Measurements from ENCODE around the gene TNS1. TPM values are rescaled to one million over a fixed set of nuclear protein-coding genes. Genes with fewer than 3 reads are reported as not detected.

Gene TNS1
- total RNA-seq, 3 donors from 2014 or later (not counting 1 experiment from before 2014, with no cell fraction given): 1.1 to 3.0 (median 2.1) TPM

GRCh38 chr2:217880287-217880889, 122.4 kb downstream of the TNS1 start:
- TF ChIP-seq CTCF (IDR thresholded peaks at IDR 0.05): no peak
- H3K4me3 Mint-ChIP-seq: no peak overlapping the region
- intact Hi-C loops (cut with micrococcal nuclease): no loop called here
- Histone ChIP-seq H3K4me3 (ENCODE audit: low read length) (no peak overlapping the region), H3K4me1 (ENCODE audit: control insufficient read depth, insufficient read depth, low read length) (no peaks in the 10 kb centered on the region), H3K27ac (ENCODE audit: low read length) (no peak overlapping the region), H3K36me3 (ENCODE audit: control insufficient read depth, insufficient read depth, low read length) (no peaks in the 10 kb centered on the region), H3K27me3 (ENCODE audit: control insufficient read depth, insufficient read depth, low read length) (no peaks in the 10 kb centered on the region), H3K9me3 (ENCODE audit: control insufficient read depth, insufficient read depth, low read length) (no peaks in the 10 kb centered on the region)
- H3K36me3 Mint-ChIP-seq: no peaks in the 10 kb centered on the region
- no peaks in the 10 kb centered on the region for H3K9me3 Mint-ChIP-seq
- peaks cover 10 to 11% of the 10 kb centered on the region in 2 donors for H3K27me3 Mint-ChIP-seq (ENCODE audit: low read depth in 2 of 2)
- ATAC-seq (no peak), DNase-seq (no peak)
- WGBS (ENCODE audit: insufficient coverage): 98% methylated on average over 5 of the region's 5 CpGs
- H3K27ac Mint-ChIP-seq: no peak overlapping the region
- H3K4me1 Mint-ChIP-seq: no peaks in the 10 kb centered on the region

GRCh38 chr2:217878915-217879590, 123.7 kb downstream of the TNS1 start:
- ATAC-seq: no peak
- H3K36me3 ChIP-seq (ENCODE audit: control insufficient read depth, insufficient read depth, low read length): no peaks in the 10 kb centered on the region

GRCh38 chr2:217877866-217878265, 124.9 kb downstream of the TNS1 start:
- no peak for DNase-seq
- Histone ChIP-seq H3K27me3 (ENCODE audit: control insufficient read depth, insufficient read depth, low read length) (no peaks in the 10 kb centered on the region), H3K4me1 (ENCODE audit: control insufficient read depth, insufficient read depth, low read length) (no peaks in the 10 kb centered on the region), H3K4me3 (ENCODE audit: low read length) (no peak overlapping the region), H3K36me3 (ENCODE audit: control insufficient read depth, insufficient read depth, low read length) (no peaks in the 10 kb centered on the region), H3K27ac (ENCODE audit: low read length) (no peak overlapping the region), H3K9me3 (ENCODE audit: control insufficient read depth, insufficient read depth, low read length) (no peaks in the 10 kb centered on the region)
- no peaks in the 10 kb centered on the region for H3K9me3 Mint-ChIP-seq
- WGBS (ENCODE audit: insufficient coverage): 89% methylated on average over 8 of the region's 8 CpGs
- ATAC-seq: no peak
- no peaks in the 10 kb centered on the region for H3K4me1 Mint-ChIP-seq
- H3K4me3 Mint-ChIP-seq: no peak overlapping the region
- TF ChIP-seq CTCF (IDR thresholded peaks at IDR 0.05): no peak
- H3K27ac Mint-ChIP-seq: no peak overlapping the region
- intact Hi-C loops (cut with micrococcal nuclease): no loop called here
- H3K36me3 Mint-ChIP-seq: no peaks in the 10 kb centered on the region
- H3K27me3 Mint-ChIP-seq (ENCODE audit: low read depth in 2 of 2): no peaks in the 10 kb centered on the region

More at GRCh38 chr2:217878915-217879590, 123.7 kb downstream of the TNS1 start:
- WGBS (ENCODE audit: insufficient coverage): 86% methylated on average over 15 of the region's 15 CpGs
- Histone ChIP-seq H3K27me3 (ENCODE audit: control insufficient read depth, insufficient read depth, low read length) (no peaks in the 10 kb centered on the region), H3K27ac (ENCODE audit: low read length) (no peak overlapping the region), H3K4me1 (ENCODE audit: control insufficient read depth, insufficient read depth, low read length) (no peaks in the 10 kb centered on the region), H3K9me3 (ENCODE audit: control insufficient read depth, insufficient read depth, low read length) (no peaks in the 10 kb centered on the region), H3K4me3 (ENCODE audit: low read length) (no peak overlapping the region)
- H3K36me3 Mint-ChIP-seq: no peaks in the 10 kb centered on the region
- no peaks in the 10 kb centered on the region for H3K9me3 Mint-ChIP-seq
- TF ChIP-seq CTCF (IDR thresholded peaks at IDR 0.05): no peak
- no peak overlapping the region for H3K4me3 Mint-ChIP-seq
- DNase-seq: no peak
- no peak overlapping the region for H3K27ac Mint-ChIP-seq
- intact Hi-C loops (cut with micrococcal nuclease): no loop called here
- H3K4me1 Mint-ChIP-seq: no peaks in the 10 kb centered on the region
- peaks cover 0 to 8% of the 10 kb centered on the region in 2 donors for H3K27me3 Mint-ChIP-seq (ENCODE audit: low read depth in 2 of 2)

GRCh38 chr2:217876253-217876570, 126.6 kb downstream of the TNS1 start:
- Histone ChIP-seq H3K9me3 (ENCODE audit: control insufficient read depth, insufficient read depth, low read length) (no peaks in the 10 kb centered on the region), H3K27me3 (ENCODE audit: control insufficient read depth, insufficient read depth, low read length) (no peaks in the 10 kb centered on the region), H3K27ac (ENCODE audit: low read length) (no peak overlapping the region), H3K4me3 (ENCODE audit: low read length) (no peak overlapping the region), H3K36me3 (ENCODE audit: control insufficient read depth, insufficient read depth, low read length) (no peaks in the 10 kb centered on the region), H3K4me1 (ENCODE audit: control insufficient read depth, insufficient read depth, low read length) (no peaks in the 10 kb centered on the region)
- Mint-ChIP-seq H3K4me1 (no peaks in the 10 kb centered on the region), H3K27ac (no peak overlapping the region), H3K9me3 (no peaks in the 10 kb centered on the region), H3K4me3 (no peak overlapping the region), H3K36me3 (no peaks in the 10 kb centered on the region), H3K27me3 (ENCODE audit: low read depth in 2 of 2) (no peaks in the 10 kb centered on the region)
- TF ChIP-seq CTCF (IDR thresholded peaks at IDR 0.05): no peak
- WGBS (ENCODE audit: insufficient coverage): 88% methylated on average over 4 of the region's 4 CpGs
- intact Hi-C loops (cut with micrococcal nuclease): no loop called here
- DNase-seq (no peak), ATAC-seq (no peak)
